Body of pancreas (tissue), 4 donors: ENCODE data around the gene SNURF. TPM values are rescaled to one million over a fixed set of nuclear protein-coding genes. Genes with fewer than 3 reads are reported as not detected.
"Not testable (repeated sequence)": the region's sequence is repeated elsewhere in the genome, so short reads cannot be mapped to it uniquely, and the experiment has no call there.

Source experiments
- ATAC-seq: fragments of 150-250 bp; one replicate; pipeline ENCODE4 v1.9.1; 2016
- DNase-seq, 4 donors: peaks; one replicate each; pipeline ENCODE4 v3.0.0-alpha.2; 2019
- H3K27ac ChIP-seq, 4 donors: fragments of 200-600 bp; sonication (generic); 1 replicate in 3 of 4; 2 replicates in 1 of 4; pipeline versions ENCODE4 v1.5.1 to v1.6.1; 2016 to 2019; ENCODE audit warnings: mild to moderate bottlenecking in 1 of 4, mixed read lengths in 1 of 4, moderate library complexity in 1 of 4
- H3K27me3 ChIP-seq, 2 donors: fragments of 200-600 bp; sonication (generic); one replicate each; pipeline ENCODE4 v1.6.0; 2016; ENCODE audit warnings: mild to moderate bottlenecking in 1 of 2
- H3K36me3 ChIP-seq, 2 donors: fragments of 200-600 bp; sonication (generic); replicated peaks in 1 of 2; 2 replicates each; pipeline ENCODE4 v1.5.1; 2016; ENCODE audit warnings: low read depth in 2 of 2; ENCODE audit not compliant: insufficient read depth in 1 of 2
- H3K4me1 ChIP-seq: fragments of 200-600 bp; sonication (generic); one replicate; pipeline ENCODE4 v1.6.0; 2016
- H3K4me3 ChIP-seq, 2 donors: fragments of 200-600 bp; sonication (generic); 1 replicate in 1 of 2; 2 replicates in 1 of 2; pipeline ENCODE4 v1.5.1; 2016 to 2019
- H3K9me3 ChIP-seq, 3 donors: fragments of 200-600 bp; sonication (generic); 1 replicate in 2 of 3; 2 replicates in 1 of 3; pipeline ENCODE4 v1.5.1; 2016
- POLR2A ChIP-seq, 3 donors: fragments of 450-650 bp; IDR thresholded peaks; one replicate each; pipeline ENCODE4 v1.6.1; 2016; ENCODE audit warnings: antibody characterized with exemption in 3 of 3, mild to moderate bottlenecking in 2 of 3
- WGBS, 2 donors: methylation state at CpG; one replicate each; pipeline ENCODE4 v1.1.5; 2017; 5-methylcytosine and 5-hydroxymethylcytosine counted together
- intact Hi-C: fragments of 100-400 bp; cut with DNase I; formaldehyde crosslinking; loops from one replicate; pipeline ENCODE4 v1.15.1; 2023
- total RNA-seq, 2 donors: library from RNA; depleted of rRNA; stranded (reverse); fragments of >200 nt; gene quantifications; one replicate each; pipeline ENCODE4 v1.1.0, GENCODE V29; 2016
- TF ChIP-seq, protein P1 (sequence below), 7 experiments: fragments of 450-650 bp in 4 of 7; fragments of 200-600 bp in 3 of 7; sonication (generic) in 3 of 7; IDR thresholded peaks; one replicate each; pipeline ENCODE4 v1.5.1; 2016 to 2019; ENCODE audit warnings: antibody characterized with exemption in 7 of 7

Gene SNURF, protein sequence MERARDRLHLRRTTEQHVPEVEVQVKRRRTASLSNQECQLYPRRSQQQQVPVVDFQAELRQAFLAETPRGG
- 1 to 10 TPM; 1.6 to 9.9 TPM for total RNA-seq

DNA sequence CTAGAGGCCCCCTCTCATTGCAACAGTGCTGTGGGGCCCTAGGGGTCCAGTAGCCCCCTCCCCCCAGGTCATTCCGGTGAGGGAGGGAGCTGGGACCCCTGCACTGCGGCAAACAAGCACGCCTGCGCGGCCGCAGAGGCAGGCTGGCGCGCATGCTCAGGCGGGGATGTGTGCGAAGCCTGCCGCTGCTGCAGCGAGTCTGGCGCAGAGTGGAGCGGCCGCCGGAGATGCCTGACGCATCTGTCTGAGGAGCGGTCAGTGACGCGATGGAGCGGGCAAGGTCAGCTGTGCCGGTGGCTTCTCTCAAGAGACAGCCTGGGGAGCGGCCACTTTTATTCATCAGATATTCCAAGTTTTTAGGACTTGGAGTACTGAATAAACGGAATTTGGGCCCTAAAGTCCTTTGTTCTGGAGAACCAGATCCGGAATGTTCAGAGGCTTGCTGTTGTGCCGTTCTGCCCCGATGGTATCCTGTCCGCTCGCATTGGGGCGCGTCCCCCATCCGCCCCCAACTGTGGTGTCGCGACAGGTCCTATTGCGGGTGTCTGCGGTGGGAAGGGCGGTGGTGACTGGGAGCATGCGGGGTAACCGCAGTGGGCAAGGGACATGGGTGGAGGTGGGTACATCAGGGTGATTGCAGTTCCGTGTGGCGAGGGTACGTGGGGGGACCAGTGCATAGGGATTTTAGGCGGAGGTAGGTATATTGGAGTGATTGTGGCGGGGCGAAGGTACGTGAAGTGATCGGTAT is at the start of gene SNURF, which contains the start of gene SNRPN:
Gene SNURF (plus strand): TSS at position 205 of the 748 bp plus-strand sequence. CDS start 62 bp downstream, at position 267.
Gene SNRPN (plus strand): TSS at position 205 of the 748 bp plus-strand sequence. CDS start 19,467 bp downstream, outside the sequence.
- Histone ChIP-seq H3K9me3 (no peaks in the 10 kb centered on the region), H3K27ac (peak within 1 kb of the TSS; percentile 71 to 93 (median 82)), H3K4me3 (peak within 1 kb of the TSS; percentile 60 to 71), H3K27me3 (no peaks in the 10 kb centered on the region), H3K4me1 (peaks cover 6% of the 10 kb centered on the region), H3K36me3 (no peaks in the 10 kb centered on the region)
- 54 to 56% methylated on average over 36 to 47 of the region's 47 CpGs for WGBS, 2 donors
- DNase-seq, result peak; percentile 69 to 80 (median 76)
- ATAC-seq, result peak; percentile 64
- intact Hi-C loops, result no loop called here
- TF ChIP-seq, protein P1, sequence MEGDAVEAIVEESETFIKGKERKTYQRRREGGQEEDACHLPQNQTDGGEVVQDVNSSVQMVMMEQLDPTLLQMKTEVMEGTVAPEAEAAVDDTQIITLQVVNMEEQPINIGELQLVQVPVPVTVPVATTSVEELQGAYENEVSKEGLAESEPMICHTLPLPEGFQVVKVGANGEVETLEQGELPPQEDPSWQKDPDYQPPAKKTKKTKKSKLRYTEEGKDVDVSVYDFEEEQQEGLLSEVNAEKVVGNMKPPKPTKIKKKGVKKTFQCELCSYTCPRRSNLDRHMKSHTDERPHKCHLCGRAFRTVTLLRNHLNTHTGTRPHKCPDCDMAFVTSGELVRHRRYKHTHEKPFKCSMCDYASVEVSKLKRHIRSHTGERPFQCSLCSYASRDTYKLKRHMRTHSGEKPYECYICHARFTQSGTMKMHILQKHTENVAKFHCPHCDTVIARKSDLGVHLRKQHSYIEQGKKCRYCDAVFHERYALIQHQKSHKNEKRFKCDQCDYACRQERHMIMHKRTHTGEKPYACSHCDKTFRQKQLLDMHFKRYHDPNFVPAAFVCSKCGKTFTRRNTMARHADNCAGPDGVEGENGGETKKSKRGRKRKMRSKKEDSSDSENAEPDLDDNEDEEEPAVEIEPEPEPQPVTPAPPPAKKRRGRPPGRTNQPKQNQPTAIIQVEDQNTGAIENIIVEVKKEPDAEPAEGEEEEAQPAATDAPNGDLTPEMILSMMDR (IDR thresholded peaks at IDR 0.05), result no peak
- peak; percentile 69 to 86 (median 84) for TF ChIP-seq POLR2A (IDR thresholded peaks at IDR 0.05)

DNA sequence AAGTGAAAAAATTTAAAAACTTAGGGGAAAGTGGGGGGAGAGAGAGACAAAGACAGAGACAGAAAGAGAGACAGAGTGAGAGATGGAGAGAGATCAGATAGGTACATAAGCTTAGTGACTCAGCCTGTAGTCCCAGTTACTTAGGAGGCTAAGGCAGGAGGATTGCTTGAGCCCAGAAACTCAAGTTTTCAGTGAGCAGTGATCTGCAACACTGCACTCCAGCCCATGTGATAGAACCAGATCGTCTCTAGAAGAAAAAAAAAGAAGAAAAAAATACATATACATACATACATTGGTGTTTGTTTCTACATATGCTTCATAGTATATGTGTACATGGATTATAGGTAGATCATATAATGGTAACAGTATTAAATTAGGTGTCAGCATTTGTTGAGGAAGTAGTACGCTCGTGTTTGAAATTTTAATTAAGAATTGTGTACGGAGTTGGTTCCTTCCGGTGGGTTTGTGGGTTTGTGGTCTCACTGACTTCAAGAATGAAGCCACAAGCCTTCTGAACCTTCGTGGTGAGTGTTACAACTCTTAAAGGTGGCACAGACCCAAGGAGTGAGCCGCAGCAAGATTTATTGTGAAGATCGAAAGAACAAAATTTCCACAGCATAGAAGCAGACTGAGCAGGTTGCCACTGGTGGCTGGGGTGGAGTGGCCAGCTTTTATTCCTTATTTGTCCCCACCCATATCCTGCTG is 38.3 kb upstream of the SNURF start:
- no peaks in the 10 kb centered on the region for H3K9me3 ChIP-seq
- intact Hi-C loops, result no loop called here
- no peak for ATAC-seq
- H3K36me3 ChIP-seq, result no peaks in the 10 kb centered on the region
- no peak for DNase-seq
- no peaks in the 10 kb centered on the region for H3K27me3 ChIP-seq
- no peak overlapping the region for H3K27ac ChIP-seq
- 54 to 73% methylated on average over 8 of the region's 8 CpGs for WGBS, 2 donors
- TF ChIP-seq POLR2A (IDR thresholded peaks at IDR 0.05), result no peak
- TF ChIP-seq, protein P1 (IDR thresholded peaks at IDR 0.05), result no peak
- H3K4me1 ChIP-seq, result no peaks in the 10 kb centered on the region
- no peak overlapping the region for H3K4me3 ChIP-seq

DNA sequence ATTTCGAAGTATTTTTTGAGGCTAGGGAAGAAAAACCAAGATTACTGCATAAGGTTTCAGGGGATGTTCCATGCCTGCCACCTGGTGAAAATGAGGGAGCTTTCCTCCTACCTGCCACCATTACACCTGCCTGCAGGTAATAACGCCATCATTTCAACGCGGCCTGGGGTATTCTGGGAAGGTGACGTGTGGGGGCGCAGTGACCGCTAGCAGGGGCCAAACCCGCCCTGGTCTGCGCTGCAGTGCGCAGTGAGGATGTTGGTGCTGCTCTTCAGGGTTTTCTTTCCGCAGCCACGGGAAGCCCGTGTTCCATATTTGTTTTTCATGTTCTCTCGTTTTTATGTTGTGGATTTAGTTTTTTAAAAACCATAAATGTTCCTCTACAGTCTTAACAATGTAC is 37.4 kb upstream of the SNURF start:
- Histone ChIP-seq H3K4me1 (no peaks in the 10 kb centered on the region), H3K36me3 (no peaks in the 10 kb centered on the region), H3K27ac (no peak overlapping the region), H3K9me3 (no peaks in the 10 kb centered on the region), H3K4me3 (no peak overlapping the region), H3K27me3 (no peaks in the 10 kb centered on the region)
- DNase-seq, result no peak
- no peak for ATAC-seq
- TF ChIP-seq, protein P1 (IDR thresholded peaks at IDR 0.05), result no peak
- no peak for TF ChIP-seq POLR2A (IDR thresholded peaks at IDR 0.05)
- 83 to 85% methylated on average over 14 of the region's 14 CpGs for WGBS, 2 donors
- intact Hi-C loops, result no loop called here

DNA sequence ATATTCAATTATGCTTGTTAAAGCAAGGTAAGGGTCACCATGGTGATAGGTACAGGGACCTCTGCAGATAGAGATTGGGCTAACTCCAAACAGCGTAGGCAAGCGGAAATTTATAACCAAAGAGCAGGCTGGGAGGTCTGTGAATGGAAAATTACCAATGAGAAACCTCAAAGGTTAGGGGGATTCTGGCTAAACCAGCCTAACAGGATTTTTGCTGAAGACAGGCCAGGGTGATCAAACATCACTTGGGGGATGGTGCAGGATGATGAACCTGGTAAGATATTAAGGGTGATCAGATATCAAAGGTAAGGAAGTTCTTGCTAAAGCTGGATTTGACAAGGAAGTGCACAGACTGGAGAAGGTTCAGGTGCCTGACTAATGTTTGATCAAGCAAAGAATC is 35.3 kb upstream of the SNURF start:
- Histone ChIP-seq H3K36me3 (no peaks in the 10 kb centered on the region), H3K4me3 (no peak overlapping the region), H3K27ac (no peak overlapping the region), H3K27me3 (no peaks in the 10 kb centered on the region), H3K4me1 (no peaks in the 10 kb centered on the region), H3K9me3 (no peaks in the 10 kb centered on the region)
- intact Hi-C loops, result no loop called here
- no peak for DNase-seq
- peak; percentile 27 for ATAC-seq
- WGBS, 2 donors, result 58 to 61% methylated on average over 2 of the region's 2 CpGs
- TF ChIP-seq POLR2A (IDR thresholded peaks at IDR 0.05), result no peak
- TF ChIP-seq, protein P1 (IDR thresholded peaks at IDR 0.05), result no peak

DNA sequence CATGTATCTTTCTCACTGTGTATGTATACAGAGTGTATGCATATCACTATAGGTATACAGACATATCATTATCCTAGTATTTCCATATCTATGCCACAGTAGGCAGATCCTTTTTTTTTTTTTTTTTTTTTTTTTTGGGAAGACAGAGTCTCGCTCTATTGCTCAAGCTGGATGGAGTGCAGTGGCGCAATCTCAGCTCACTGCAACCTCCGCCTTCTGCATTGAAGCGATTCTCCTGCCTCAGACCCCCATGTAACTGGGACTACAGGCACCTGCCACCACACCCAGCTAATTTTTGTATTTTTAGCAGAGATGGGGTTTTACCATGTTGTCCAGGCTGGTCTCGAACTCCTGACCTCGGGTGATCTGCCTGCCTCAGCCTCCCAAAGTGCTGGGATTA is 32.0 kb upstream of the SNURF start:
- H3K4me3 ChIP-seq, H3K36me3 ChIP-seq, ATAC-seq, DNase-seq, H3K27me3 ChIP-seq, H3K9me3 ChIP-seq, H3K27ac ChIP-seq, H3K4me1 ChIP-seq, intact Hi-C loops: not testable (repeated sequence)
- 75 to 76% methylated on average over 6 of the region's 6 CpGs for WGBS, 2 donors
